Pancreas (tissue), 10 donors: ENCODE results near the gene TMEM38A. TPM values are rescaled to one million over a fixed set of nuclear protein-coding genes. Genes with fewer than 3 reads are reported as not detected.

ENCODE experiments used
- ATAC-seq, 4 donors: fragments of 200-7000 bp; cut with Tn5 transposase; one replicate each; pipeline versions ENCODE4 v1.8.0 to v1.9.1; 2020; ENCODE audit warnings: mild to moderate bottlenecking in 4 of 4, moderate library complexity in 4 of 4
- DNase-seq, 6 donors: peaks; one replicate each; pipeline ENCODE4 v3.0.0-alpha.2; 2020
- FAIRE-seq: peaks from 2 replicates; lab custom pipeline; 2012; peaks lifted over from hg19 to GRCh38; lab: Jason Lieb, UNC
- H3K27ac ChIP-seq, 4 donors: fragments of 200-600 bp; sonication (generic); 1 replicate in 3 of 4; 2 replicates in 1 of 4; pipeline versions ENCODE4 v1.5.0 to v1.8.0; 2020
- H3K27me3 ChIP-seq, 4 donors: fragments of 200-600 bp; one replicate each; pipeline ENCODE4 v1.8.0; 2021
- H3K36me3 ChIP-seq, 3 donors: fragments of 200-600 bp; sonication (generic) in 1 of 3; one replicate each; pipeline versions ENCODE4 v1.5.0 to v1.8.0; 2020 to 2021
- H3K4me1 ChIP-seq, 3 donors: fragments of 200-600 bp; one replicate each; pipeline ENCODE4 v1.8.0; 2021
- H3K4me3 ChIP-seq, 4 donors: fragments of 200-600 bp; sonication (generic) in 2 of 4; one replicate each; pipeline versions ENCODE4 v1.5.0 to v1.8.0; 2020 to 2021
- H3K9me3 ChIP-seq, 4 donors: fragments of 200-600 bp; one replicate each; pipeline ENCODE4 v1.8.0; 2021
- WGBS, 2 donors: extraction: QIAGEN DNeasy Blood & Tissue Kit; methylation state at CpG; one replicate each; pipeline ENCODE4 v1.1.7; 2013; 5-methylcytosine and 5-hydroxymethylcytosine counted together
- intact Hi-C, 3 donors: fragments of 100-400 bp; cut with DNase I; formaldehyde crosslinking; loops; one replicate each; pipeline versions ENCODE4 v1.11.1 to v1.14.2; 2022
- polyA plus RNA-seq, 2 donors: library from polyadenylated mRNA; stranded (reverse); fragments of 200-250 nt; gene quantifications; one replicate each; pipeline ENCODE4 v1.2.3, GENCODE V29; 2013
- total RNA-seq, 6 donors: library from RNA; stranded (reverse); fragmentation: NEBNext Ultra II Directional in 4 of 6; extraction: Animal tissue kit (Norgen Biotek cat#: 25700) in 4 of 6; gene quantifications; one replicate each; pipeline versions ENCODE4 v1.2.1 to v1.2.4, GENCODE V29; 2021 to 2023
- TF ChIP-seq, protein P1 (sequence below), 4 donors: fragments of 200-600 bp; sonication (generic) in 3 of 4; IDR thresholded peaks; one replicate each; pipeline versions ENCODE4 v1.5.0 to v1.8.0; 2021; ENCODE audit warnings: antibody characterized with exemption in 4 of 4
- donor health status: healthy with polysubstance abuse.
- donor health status: DM: no; HTN: no; CAD: no; lungs with moderate emphysema.
- donor health status: DM: no; HTN: no; CAD: no.
- donor health status: control.
- donor health status: control.
- donor health status: Bipolar disorder and iron deficiency.
- donor health status: DM: yes; HTN: yes; CAD: no.
- donor health status: DM: no; HTN: no; CAD: no.
- donor health status: DM: no; HTN: no; CAD: no.
- donor health status: DM: yes; HTN: yes; CAD: no.

TMEM38A gene
- total and polyA plus RNA-seq, 8 donors: 1.2 to 4.0 (median 2.0) TPM

DNA sequence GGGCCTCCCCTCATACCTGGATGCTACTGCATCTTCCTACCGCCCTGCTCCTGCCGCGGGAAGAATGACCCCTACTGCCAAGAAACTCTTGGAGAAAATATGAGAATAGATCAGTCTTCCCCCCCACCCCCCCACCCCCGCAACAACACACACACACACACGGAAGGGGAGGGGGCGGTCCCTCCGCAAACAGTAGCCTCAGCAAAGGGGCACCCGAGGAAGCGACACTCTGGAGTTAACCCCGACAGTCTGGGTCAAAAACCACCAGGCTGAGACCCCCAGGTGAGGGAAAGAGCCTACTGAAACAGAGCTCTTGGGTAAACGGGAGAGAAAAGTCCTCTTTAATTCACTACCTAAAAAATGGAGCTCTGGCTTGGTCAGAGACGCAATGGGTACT lies 34.1 kb upstream of the TMEM38A start:
- no peak for FAIRE-seq
- peak overlapping the region; percentile 83 to 98 (median 92) for H3K4me3 ChIP-seq
- no peaks in the 10 kb centered on the region for H3K9me3 ChIP-seq
- H3K36me3 ChIP-seq: no peaks in the 10 kb centered on the region
- no peak for ATAC-seq
- TF ChIP-seq, protein P1, sequence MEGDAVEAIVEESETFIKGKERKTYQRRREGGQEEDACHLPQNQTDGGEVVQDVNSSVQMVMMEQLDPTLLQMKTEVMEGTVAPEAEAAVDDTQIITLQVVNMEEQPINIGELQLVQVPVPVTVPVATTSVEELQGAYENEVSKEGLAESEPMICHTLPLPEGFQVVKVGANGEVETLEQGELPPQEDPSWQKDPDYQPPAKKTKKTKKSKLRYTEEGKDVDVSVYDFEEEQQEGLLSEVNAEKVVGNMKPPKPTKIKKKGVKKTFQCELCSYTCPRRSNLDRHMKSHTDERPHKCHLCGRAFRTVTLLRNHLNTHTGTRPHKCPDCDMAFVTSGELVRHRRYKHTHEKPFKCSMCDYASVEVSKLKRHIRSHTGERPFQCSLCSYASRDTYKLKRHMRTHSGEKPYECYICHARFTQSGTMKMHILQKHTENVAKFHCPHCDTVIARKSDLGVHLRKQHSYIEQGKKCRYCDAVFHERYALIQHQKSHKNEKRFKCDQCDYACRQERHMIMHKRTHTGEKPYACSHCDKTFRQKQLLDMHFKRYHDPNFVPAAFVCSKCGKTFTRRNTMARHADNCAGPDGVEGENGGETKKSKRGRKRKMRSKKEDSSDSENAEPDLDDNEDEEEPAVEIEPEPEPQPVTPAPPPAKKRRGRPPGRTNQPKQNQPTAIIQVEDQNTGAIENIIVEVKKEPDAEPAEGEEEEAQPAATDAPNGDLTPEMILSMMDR (IDR thresholded peaks at IDR 0.05): no peak
- DNase-seq: no peak
- whole genome bisulfite sequencing, 2 donors: 1 to 3% methylated on average over 12 of the region's 12 CpGs
- H3K27ac ChIP-seq: no peak overlapping the region
- H3K4me1 ChIP-seq: peaks cover 16 to 34% (median 31%) of the 10 kb centered on the region in 3 donors
- no peaks in the 10 kb centered on the region for H3K27me3 ChIP-seq
- intact Hi-C loops: loop anchor here in 2 of 3 donors (10.0 kb wide), 1 partner anchor 52 kb away; the partner anchor contains the start of gene SLC35E1 (in 2 of the 2)

DNA sequence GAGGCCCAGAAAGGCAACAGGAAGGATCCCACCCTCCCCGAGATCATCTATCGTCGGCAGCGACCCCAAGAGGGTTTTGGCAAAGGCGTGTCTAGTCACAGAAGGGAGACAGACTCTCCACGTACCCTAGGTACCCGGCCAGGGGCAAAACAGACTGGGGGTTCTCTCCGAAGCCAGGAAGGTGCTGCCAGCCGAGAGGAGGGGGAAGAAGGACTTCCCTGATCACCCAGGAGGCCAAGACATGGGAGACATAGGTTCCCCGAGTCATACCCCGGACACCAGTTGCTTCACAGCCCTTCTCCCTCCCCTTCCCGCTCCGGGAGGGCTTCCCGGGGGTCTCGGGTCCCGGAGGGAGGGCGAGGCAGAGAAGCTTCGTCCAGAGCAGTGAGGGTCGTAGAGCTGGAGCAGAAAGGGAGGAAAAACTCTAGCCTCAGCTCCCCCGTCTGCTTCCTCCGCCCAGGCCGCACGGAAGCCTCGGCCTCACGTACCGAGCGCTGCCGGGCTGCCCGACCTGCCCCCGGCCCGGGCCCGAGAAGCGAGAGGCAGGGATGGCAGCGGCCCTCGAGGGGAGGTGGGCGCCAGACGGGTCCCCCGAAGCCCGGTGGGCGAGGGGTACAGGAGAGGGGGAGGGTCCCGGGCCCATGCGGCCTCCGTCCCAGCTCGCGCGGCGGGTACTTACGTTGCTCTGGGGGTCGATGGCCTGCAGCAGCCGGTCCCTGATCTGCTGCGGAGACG lies 33.6 kb upstream of the TMEM38A start:
- Histone ChIP-seq H3K9me3 (no peaks in the 10 kb centered on the region), H3K4me3 (peak overlapping the region; percentile 83 to 98 (median 92)), H3K36me3 (no peaks in the 10 kb centered on the region), H3K27me3 (no peaks in the 10 kb centered on the region), H3K4me1 (peaks cover 16 to 34% (median 31%) of the 10 kb centered on the region in 3 donors), H3K27ac (peak overlapping the region; percentile 33 to 64 (median 48))
- no peak for FAIRE-seq
- no peak for ATAC-seq
- 1% methylated on average over 49 to 52 of the region's 52 CpGs for WGBS, 2 donors
- DNase-seq: peak in 5 of 6 donors; percentile 28 to 87 (median 36)
- intact Hi-C loops: loop anchor here in 2 of 3 donors (10.0 kb wide), 1 partner anchor 53 kb away; the partner anchor contains the start of gene SLC35E1 (in 2 of the 2)
- TF ChIP-seq, protein P1 (IDR thresholded peaks at IDR 0.05): no peak

DNA sequence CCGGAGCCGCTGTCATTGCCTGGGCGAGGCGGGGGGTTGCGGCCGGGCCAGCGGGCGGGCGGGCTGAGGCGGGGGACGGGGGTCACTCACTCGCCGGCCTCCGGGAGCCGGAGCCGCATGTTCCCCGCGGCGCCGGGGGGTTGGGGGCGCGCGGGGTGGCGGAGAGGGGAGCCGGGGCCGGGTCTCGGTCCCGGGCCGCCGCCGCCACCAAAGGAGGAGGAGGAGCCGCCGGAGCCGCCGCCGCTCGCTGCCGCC lies 33.1 kb upstream of the TMEM38A start:
- no peak for FAIRE-seq
- Histone ChIP-seq H3K27ac (peak overlapping the region; percentile 33 to 64 (median 48)), H3K4me3 (peak overlapping the region; percentile 83 to 98 (median 92)), H3K36me3 (peaks cover 0 to 2% (median 0%) of the 10 kb centered on the region in 3 donors), H3K27me3 (no peaks in the 10 kb centered on the region), H3K9me3 (no peaks in the 10 kb centered on the region), H3K4me1 (peaks cover 16 to 34% (median 31%) of the 10 kb centered on the region in 3 donors)
- no peak for DNase-seq
- intact Hi-C loops: loop anchor here in 2 of 3 donors (10.0 kb wide), 1 partner anchor 53 kb away; the partner anchor contains the start of gene SLC35E1 (in 2 of the 2)
- ATAC-seq: no peak
- TF ChIP-seq, protein P1 (IDR thresholded peaks at IDR 0.05): no peak
- WGBS, 2 donors: 0 to 1% methylated on average over 2 to 38 of the region's 38 CpGs

DNA sequence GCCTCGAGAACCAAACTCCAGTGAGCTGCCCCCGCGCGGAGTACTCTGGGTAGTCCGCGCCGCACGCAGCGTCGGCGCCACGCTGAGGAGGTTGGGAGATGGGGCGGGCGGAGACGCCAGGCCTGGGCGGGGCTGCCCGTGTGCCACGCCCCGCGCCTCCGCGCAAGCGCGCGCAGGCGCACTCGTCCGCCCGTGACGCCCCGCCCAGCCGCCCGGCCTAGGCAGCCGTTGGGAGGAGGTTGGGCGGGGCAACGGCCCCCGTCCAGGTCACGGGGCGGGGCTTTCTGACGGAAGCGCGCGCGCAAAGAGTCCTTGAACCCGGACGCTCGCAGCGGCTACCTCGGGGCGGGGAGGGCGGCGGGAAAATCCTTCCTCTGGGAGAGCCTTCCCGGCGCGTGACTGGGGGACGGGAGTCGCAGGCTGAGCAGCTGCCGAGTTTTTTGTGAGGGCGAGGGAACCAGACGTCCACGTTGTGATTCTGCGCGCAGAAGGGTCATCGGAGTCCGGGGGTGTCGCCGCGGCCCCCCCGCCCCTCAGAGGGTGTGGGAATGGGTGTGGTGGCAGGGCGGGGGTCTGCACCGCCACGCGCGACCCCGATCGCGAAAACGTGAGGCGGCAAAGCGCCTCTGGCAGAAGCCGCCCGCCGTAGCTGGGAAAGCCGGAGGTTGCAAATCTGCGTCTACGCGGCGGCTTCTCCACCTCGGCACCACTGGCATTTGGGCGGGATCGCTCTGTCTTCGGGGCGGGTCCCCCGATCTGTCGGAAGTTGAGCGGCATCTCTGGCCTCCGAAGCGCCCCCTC lies 32.6 kb upstream of the TMEM38A start, which contains the start of gene MED26:
TSS of gene MED26 (minus strand) at position 22 of the 801 bp plus-strand sequence. CDS start 261 bp downstream, outside the sequence.
- Histone ChIP-seq H3K27ac (peak within 1 kb of the TSS; percentile 81 to 95 (median 92)), H3K4me1 (peaks cover 16 to 34% (median 31%) of the 10 kb centered on the region in 3 donors), H3K36me3 (peaks cover 0 to 5% (median 0%) of the 10 kb centered on the region in 3 donors), H3K27me3 (no peaks in the 10 kb centered on the region), H3K4me3 (peak within 1 kb of the TSS; percentile 83 to 98 (median 92)), H3K9me3 (no peaks in the 10 kb centered on the region)
- DNase-seq (peak; percentile 91 to 100 (median 98)), FAIRE-seq (no peak), ATAC-seq (peak; percentile 90 to 95 (median 93))
- TF ChIP-seq, protein P1 (IDR thresholded peaks at IDR 0.05): no peak
- intact Hi-C loops: loop anchor here in 2 of 3 donors (10.0 kb wide), 1 partner anchor 54 kb away; the partner anchor contains the start of gene SLC35E1 (in 2 of the 2)
- WGBS, 2 donors: 0 to 1% methylated on average over 58 to 98 of the region's 98 CpGs
